NCI-H460 (cell line): Measurements from ENCODE around the gene CAPZA3. TPM values are rescaled to one million over a fixed set of nuclear protein-coding genes. Genes with fewer than 3 reads are reported as not detected.
"Not testable (repeated sequence)": the region's sequence is repeated elsewhere in the genome, so short reads cannot be mapped to it uniquely, and the experiment has no call there.

ENCODE experiments used
- DNase-seq: peaks from one replicate; pipeline ENCODE4 v3.0.0-alpha.2; 2016; ENCODE audit warnings: low read depth; ENCODE audit errors: extremely low read depth
- total RNA-seq: library from RNA; depleted of rRNA; stranded (reverse); fragments of >200 nt; shearing (Covaris generic); gene quantifications from 2 replicates; pipeline ENCODE4 v1.2.3, GENCODE V29; 2014; rRNA removed

Gene CAPZA3
- total RNA-seq, 1 experiment from 2014 or later, result not detected

- no peak for DNase-seq
Observed at GRCh38 chr12:18753481-18754123, 15.7 kb downstream of the CAPZA3 start.

- no peak for DNase-seq
Observed at GRCh38 chr12:18754124-18754707, 16.3 kb downstream of the CAPZA3 start.

GRCh38 chr12:18755341-18755740 is 17.4 kb downstream of the CAPZA3 start:
- no peak for DNase-seq

- not testable (repeated sequence) for DNase-seq
Observed at GRCh38 chr12:18766479-18766878, 28.6 kb downstream of the CAPZA3 start.

GRCh38 chr12:18782827-18783226 is 44.9 kb downstream of the CAPZA3 start:
- no peak for DNase-seq

GRCh38 chr12:18785465-18785864 is 47.5 kb downstream of the CAPZA3 start:
- not testable (repeated sequence) for DNase-seq

Other genes starting within 250 kb of the CAPZA3 start
- gene PLCZ1, start 107 bp upstream of the CAPZA3 start, total RNA-seq, result not detected in 2 replicates